Astrocyte (in vitro differentiated cells and primary cell): Measurements from ENCODE around the gene CMSS1. TPM values are rescaled to one million over a fixed set of nuclear protein-coding genes. Genes with fewer than 3 reads are reported as not detected.

Experiments
- DNase-seq: peaks from one replicate; pipeline ENCODE4 v3.0.0-alpha.2; 2010; ENCODE audit warnings: low read depth
- FAIRE-seq: peaks from 2 replicates; lab custom pipeline; 2011; peaks lifted over from hg19 to GRCh38; lab: Jason Lieb, UNC
- H2AFZ ChIP-seq: 2 replicates; pipeline ENCODE4 v1.6.0; 2012; ENCODE audit warnings: low read depth, low read length, inconsistent platforms
- H3K27ac ChIP-seq: 2 replicates; pipeline ENCODE4 v1.5.1; 2011; ENCODE audit warnings: low read depth, low read length, inconsistent platforms
- H3K27me3 ChIP-seq: 2 replicates; pipeline ENCODE4 v1.6.0; 2011; ENCODE audit warnings: low read length, inconsistent platforms; ENCODE audit not compliant: insufficient read depth
- H3K36me3 ChIP-seq: 2 replicates; pipeline ENCODE4 v1.5.1; 2011; ENCODE audit warnings: low read length, inconsistent platforms; ENCODE audit not compliant: insufficient read depth
- H3K4me1 ChIP-seq: 2 replicates; pipeline ENCODE4 v1.5.1; 2011; ENCODE audit warnings: low read length, inconsistent platforms; ENCODE audit not compliant: insufficient read depth
- H3K4me2 ChIP-seq: 2 replicates; pipeline ENCODE4 v1.6.0; 2012; ENCODE audit warnings: low read length, inconsistent platforms
- H3K4me3 ChIP-seq: 2 replicates; pipeline ENCODE4 v1.5.1; 2011; ENCODE audit warnings: low read depth, mild to moderate bottlenecking, low read length, inconsistent platforms; ENCODE audit not compliant: insufficient read depth
- H3K79me2 ChIP-seq: 2 replicates; pipeline ENCODE4 v1.6.0; 2012; ENCODE audit warnings: mild to moderate bottlenecking, low read length, inconsistent platforms; ENCODE audit not compliant: insufficient read depth
- H3K9ac ChIP-seq: 2 replicates; pipeline ENCODE4 v1.6.0; 2012; ENCODE audit warnings: mild to moderate bottlenecking, low read length, inconsistent platforms
- H3K9me3 ChIP-seq: 2 replicates; pipeline ENCODE4 v1.5.1; 2012; ENCODE audit warnings: low read depth, mild to moderate bottlenecking, low read length, inconsistent platforms; ENCODE audit not compliant: insufficient read depth
- H4K20me1 ChIP-seq: 2 replicates; pipeline ENCODE4 v1.6.0; 2012; ENCODE audit warnings: low read length, inconsistent platforms; ENCODE audit not compliant: insufficient read depth
- H3K27ac Mint-ChIP-seq: one replicate; pipeline ENCODE4 v1.8.0; 2021; ENCODE audit warnings: mild to moderate bottlenecking, mixed read lengths; ENCODE audit not compliant: unreplicated experiment
- H3K27me3 Mint-ChIP-seq: one replicate; pipeline ENCODE4 v1.8.0; 2021; ENCODE audit warnings: low read depth, mixed read lengths; ENCODE audit not compliant: unreplicated experiment
- H3K36me3 Mint-ChIP-seq: one replicate; pipeline ENCODE4 v1.8.0; 2021; ENCODE audit warnings: low read depth, mixed read lengths; ENCODE audit not compliant: unreplicated experiment
- H3K4me1 Mint-ChIP-seq: one replicate; pipeline ENCODE4 v1.8.0; 2021; ENCODE audit warnings: low read depth, mixed read lengths; ENCODE audit not compliant: unreplicated experiment
- H3K4me3 Mint-ChIP-seq: one replicate; pipeline ENCODE4 v1.8.0; 2021; ENCODE audit warnings: mild to moderate bottlenecking, moderate library complexity, mixed read lengths; ENCODE audit not compliant: unreplicated experiment
- H3K9me3 Mint-ChIP-seq: one replicate; pipeline ENCODE4 v1.8.0; 2021; ENCODE audit warnings: mild to moderate bottlenecking, mixed read lengths; ENCODE audit not compliant: unreplicated experiment
- CTCF ChIP-seq: IDR thresholded peaks from 2 replicates; pipeline ENCODE4 v1.5.1; 2011; ENCODE audit warnings: low read depth, mild to moderate bottlenecking, inconsistent platforms, low read length, moderate library complexity; ENCODE audit not compliant: insufficient read depth
- EZH2 ChIP-seq: IDR thresholded peaks from 2 replicates; pipeline ENCODE4 v1.6.1; 2012; ENCODE audit warnings: mild to moderate bottlenecking, low read length, inconsistent platforms; ENCODE audit not compliant: insufficient read depth
- total RNA-seq: library from RNA; stranded (reverse); gene quantifications from 2 replicates; pipeline ENCODE4 v1.2.1, GENCODE V29; 2021

The CMSS1 gene
- total RNA-seq, 1 donor from 2014 or later: 12.5 TPM

DNA sequence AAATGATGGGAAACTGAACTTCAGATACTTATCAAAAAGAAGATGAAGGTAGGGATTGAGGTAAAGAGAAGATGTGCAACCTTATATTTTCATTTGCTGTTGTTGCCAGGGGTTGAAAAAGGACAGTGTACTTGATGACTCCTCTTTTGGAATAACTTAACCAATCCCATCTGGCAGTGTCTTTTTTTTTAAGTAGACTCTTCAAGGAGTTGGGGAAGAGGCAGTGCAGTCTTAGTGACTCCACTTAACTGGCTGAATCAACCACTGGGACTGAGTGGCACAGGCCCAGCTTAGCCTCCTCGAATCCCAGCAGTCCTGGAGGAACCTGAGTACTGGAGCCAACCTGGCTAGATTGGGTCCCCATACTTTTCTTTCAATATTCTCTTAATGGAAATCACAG is 323.9 kb downstream of the CMSS1 start:
- no peaks in the 10 kb centered on the region for H3K27me3 Mint-ChIP-seq
- H3K36me3 ChIP-seq: no peaks in the 10 kb centered on the region
- no peak overlapping the region for H3K27ac Mint-ChIP-seq
- H3K27ac ChIP-seq: no peak overlapping the region
- no peak for DNase-seq
- H3K27me3 ChIP-seq: no peaks in the 10 kb centered on the region
- no peaks in the 10 kb centered on the region for H3K9me3 ChIP-seq
- H3K4me3 Mint-ChIP-seq: no peak overlapping the region
- TF ChIP-seq EZH2 (no peak), CTCF (no peak)
- no peaks in the 10 kb centered on the region for H4K20me1 ChIP-seq
- H3K4me3 ChIP-seq: no peak overlapping the region
- no peak for FAIRE-seq
- H3K9me3 Mint-ChIP-seq: peaks cover 10% of the 10 kb centered on the region
- H3K4me1 ChIP-seq: no peaks in the 10 kb centered on the region
- H3K4me2 ChIP-seq: no peak overlapping the region
- H3K79me2 ChIP-seq: no peaks in the 10 kb centered on the region
- H2AFZ ChIP-seq: no peak overlapping the region
- H3K4me1 Mint-ChIP-seq: peaks cover 3% of the 10 kb centered on the region
- no peak overlapping the region for H3K9ac ChIP-seq
- no peaks in the 10 kb centered on the region for H3K36me3 Mint-ChIP-seq

DNA sequence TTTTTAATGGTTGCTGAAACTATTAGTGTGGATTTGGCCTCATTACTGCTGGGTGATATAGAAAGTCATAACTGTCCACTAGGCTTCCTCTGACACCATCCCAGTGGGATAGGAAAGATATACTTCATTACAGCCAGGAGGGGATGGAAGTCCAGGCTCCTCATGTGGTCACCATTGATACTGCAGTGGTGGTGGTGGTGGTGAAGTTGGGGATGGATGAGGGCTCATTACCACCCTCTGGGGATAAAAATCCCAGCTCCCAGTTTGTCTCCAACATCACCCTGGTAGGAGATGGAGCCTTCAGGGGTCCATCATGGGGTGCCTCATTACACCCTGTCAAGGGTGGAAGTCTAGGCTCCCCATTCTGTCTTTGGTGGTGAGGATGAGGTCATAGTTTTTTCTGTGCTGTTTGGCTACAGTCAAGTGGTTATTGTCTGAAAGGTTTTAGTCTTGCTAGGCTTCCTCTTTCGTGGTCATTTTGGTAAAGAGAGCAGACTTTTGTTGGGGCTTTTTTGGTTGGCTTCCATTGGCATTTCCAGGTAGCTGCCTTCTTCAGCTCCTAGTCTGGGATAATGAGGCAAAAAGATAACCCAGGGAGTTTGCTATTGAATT is 326.7 kb downstream of the CMSS1 start:
- H3K36me3 ChIP-seq: no peaks in the 10 kb centered on the region
- FAIRE-seq: no peak
- no peaks in the 10 kb centered on the region for H3K4me1 ChIP-seq
- H3K27me3 ChIP-seq: no peaks in the 10 kb centered on the region
- no peak overlapping the region for H2AFZ ChIP-seq
- peaks cover 5% of the 10 kb centered on the region for H3K9me3 Mint-ChIP-seq
- H3K27me3 Mint-ChIP-seq: no peaks in the 10 kb centered on the region
- H3K79me2 ChIP-seq: no peaks in the 10 kb centered on the region
- DNase-seq: no peak
- H3K9ac ChIP-seq: no peak overlapping the region
- no peaks in the 10 kb centered on the region for H4K20me1 ChIP-seq
- H3K4me1 Mint-ChIP-seq: peaks cover 3% of the 10 kb centered on the region
- no peaks in the 10 kb centered on the region for H3K9me3 ChIP-seq
- no peak overlapping the region for H3K4me3 Mint-ChIP-seq
- no peak overlapping the region for H3K4me3 ChIP-seq
- H3K36me3 Mint-ChIP-seq: no peaks in the 10 kb centered on the region
- no peak overlapping the region for H3K27ac ChIP-seq
- TF ChIP-seq EZH2 (no peak), CTCF (no peak)
- H3K4me2 ChIP-seq: no peak overlapping the region
- H3K27ac Mint-ChIP-seq: no peak overlapping the region

DNA sequence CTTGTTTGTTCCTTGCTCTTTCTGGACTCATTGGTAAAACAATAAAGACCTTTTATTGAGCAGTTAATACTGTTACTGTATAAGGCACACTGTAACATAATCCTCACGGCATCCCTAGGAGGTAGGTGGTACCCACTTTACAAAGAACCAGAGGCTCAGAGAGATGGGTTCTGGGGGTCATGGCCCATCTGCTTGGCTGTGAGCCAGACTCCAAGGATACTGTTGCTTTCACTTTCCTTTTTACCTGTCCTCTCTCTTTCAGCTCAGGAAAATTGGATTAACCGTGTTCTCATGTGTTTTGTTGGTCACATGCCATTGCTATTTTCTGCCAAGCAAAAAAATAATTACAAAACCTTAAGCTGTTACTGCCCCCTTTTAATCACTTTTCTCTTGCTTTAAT is 331.5 kb downstream of the CMSS1 start:
- no peaks in the 10 kb centered on the region for H4K20me1 ChIP-seq
- H2AFZ ChIP-seq: no peak overlapping the region
- no peaks in the 10 kb centered on the region for H3K27me3 ChIP-seq
- peaks cover 12% of the 10 kb centered on the region for H3K4me1 Mint-ChIP-seq
- no peaks in the 10 kb centered on the region for H3K79me2 ChIP-seq
- TF ChIP-seq CTCF (no peak), EZH2 (no peak)
- no peaks in the 10 kb centered on the region for H3K27me3 Mint-ChIP-seq
- H3K9ac ChIP-seq: no peak overlapping the region
- H3K4me2 ChIP-seq: no peak overlapping the region
- DNase-seq: no peak
- no peaks in the 10 kb centered on the region for H3K9me3 ChIP-seq
- no peaks in the 10 kb centered on the region for H3K36me3 ChIP-seq
- H3K4me3 ChIP-seq: no peak overlapping the region
- FAIRE-seq: no peak
- no peak overlapping the region for H3K27ac ChIP-seq
- H3K9me3 Mint-ChIP-seq: peaks cover 5% of the 10 kb centered on the region
- H3K4me3 Mint-ChIP-seq: no peak overlapping the region
- H3K27ac Mint-ChIP-seq: no peak overlapping the region
- H3K4me1 ChIP-seq: no peaks in the 10 kb centered on the region
- H3K36me3 Mint-ChIP-seq: no peaks in the 10 kb centered on the region
